ENCODE results near the gene NPEPL1. TPM values are rescaled to one million over a fixed set of nuclear protein-coding genes. Genes with fewer than 3 reads are reported as not detected.

The NPEPL1 gene
- total RNA-seq, 1 donor from 2014 or later = 68.3 TPM

DNA sequence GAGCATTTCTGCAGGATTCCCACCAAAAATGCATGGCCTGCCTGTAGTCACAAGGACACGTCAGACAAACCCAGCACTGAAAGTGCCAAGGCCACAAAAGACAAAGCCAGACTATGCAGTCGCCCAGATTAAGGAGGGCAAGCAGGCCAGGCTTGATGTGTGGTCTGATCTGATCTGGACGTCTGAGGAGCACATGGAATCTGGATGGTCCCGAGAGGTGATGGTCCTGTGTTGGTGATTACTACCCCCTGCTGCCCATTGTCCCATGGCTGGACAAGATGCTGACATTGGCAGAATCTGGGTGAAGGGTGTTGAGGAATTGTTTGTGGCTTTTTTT is 17.1 kb downstream of the NPEPL1 start:
- Histone ChIP-seq H3K9me3 (no peaks in the 10 kb centered on the region), H3K36me3 (peaks cover 14 to 30% of the 10 kb centered on the region in 2 donors), H3K4me3 (no peak overlapping the region), H3K27ac (no peak overlapping the region), H3K4me1 (no peaks in the 10 kb centered on the region), H3K27me3 (no peaks in the 10 kb centered on the region)
- no peak for TF ChIP-seq CTCF (IDR thresholded peaks at IDR 0.05)
- DNase-seq (ENCODE audit: low spot score in 2 of 2) = no peak
- intact Hi-C loops (cut with DNase I) = no loop called here

DNA sequence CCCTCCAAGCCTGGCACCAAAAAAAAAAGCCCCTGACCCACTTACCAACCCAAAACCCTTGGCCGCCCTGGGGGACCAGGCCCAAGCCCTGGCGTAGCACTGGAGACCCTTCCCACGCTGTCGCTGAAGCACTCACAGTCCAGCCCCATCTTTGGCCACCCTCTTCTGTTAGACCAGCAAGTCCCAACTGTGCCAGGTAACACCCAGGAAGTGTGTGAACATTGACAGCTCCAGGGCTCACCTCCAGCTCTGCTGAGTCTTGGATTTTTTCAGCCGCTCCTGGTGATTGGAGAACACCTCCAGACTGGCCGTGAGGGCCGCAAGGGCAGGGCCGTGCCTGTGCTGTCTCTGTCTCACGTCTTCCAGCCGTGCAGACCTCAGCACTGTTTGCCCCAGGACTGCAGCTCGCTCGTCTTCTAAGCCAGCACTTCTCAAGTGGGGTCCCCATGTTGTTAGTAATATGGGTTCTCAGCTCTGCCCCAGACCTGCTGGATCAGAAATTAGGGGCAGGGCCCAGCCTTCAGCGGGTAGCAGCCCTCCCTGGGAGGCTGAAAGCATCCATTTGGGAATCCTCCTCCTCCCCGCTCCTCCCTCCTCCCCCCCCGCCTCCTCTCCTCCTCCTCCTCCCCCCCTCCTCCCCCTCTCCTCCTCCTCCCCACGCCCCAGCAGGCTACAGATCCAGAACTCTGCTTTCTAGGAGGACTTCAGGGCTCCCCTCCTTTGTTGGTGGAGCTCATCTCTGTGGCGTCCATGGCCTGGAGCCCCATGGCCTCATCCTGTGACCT is 18.1 kb downstream of the NPEPL1 start:
- intact Hi-C loops (cut with DNase I) = no loop called here
- H3K36me3 ChIP-seq = peaks cover 10 to 29% of the 10 kb centered on the region in 2 donors
- no peak for TF ChIP-seq CTCF (IDR thresholded peaks at IDR 0.05)

GRCh38 chr20:58711266-58712051 is 18.9 kb downstream of the NPEPL1 start:
- no peaks in the 10 kb centered on the region for H3K4me1 ChIP-seq
- peaks cover 17 to 29% of the 10 kb centered on the region in 2 donors for H3K36me3 ChIP-seq
- H3K4me3 ChIP-seq = no peak overlapping the region
- intact Hi-C loops (cut with DNase I) = no loop called here
- no peak overlapping the region for H3K27ac ChIP-seq
- H3K9me3 ChIP-seq = no peaks in the 10 kb centered on the region
- DNase-seq (ENCODE audit: low spot score in 2 of 2) = peak in 1 of 2 donors; percentile 50
- TF ChIP-seq CTCF (IDR thresholded peaks at IDR 0.05) = no peak
- no peaks in the 10 kb centered on the region for H3K27me3 ChIP-seq

More for the DNA sequence above, 18.1 kb downstream of the NPEPL1 start:
- DNase-seq (ENCODE audit: low spot score in 2 of 2) = no peak
- H3K27ac ChIP-seq = no peak overlapping the region
- no peaks in the 10 kb centered on the region for H3K9me3 ChIP-seq
- no peak overlapping the region for H3K4me3 ChIP-seq
- H3K27me3 ChIP-seq = no peaks in the 10 kb centered on the region
- no peaks in the 10 kb centered on the region for H3K4me1 ChIP-seq

GRCh38 chr20:58712151-58712791 is 19.7 kb downstream of the NPEPL1 start:
- no peak overlapping the region for H3K27ac ChIP-seq
- H3K27me3 ChIP-seq = no peaks in the 10 kb centered on the region
- no peak for TF ChIP-seq CTCF (IDR thresholded peaks at IDR 0.05)
- H3K9me3 ChIP-seq = no peaks in the 10 kb centered on the region
- H3K4me3 ChIP-seq = no peak overlapping the region
- no peaks in the 10 kb centered on the region for H3K4me1 ChIP-seq
- intact Hi-C loops (cut with DNase I) = no loop called here
- DNase-seq (ENCODE audit: low spot score in 2 of 2) = no peak
- H3K36me3 ChIP-seq = peaks cover 10 to 25% of the 10 kb centered on the region in 2 donors

DNA sequence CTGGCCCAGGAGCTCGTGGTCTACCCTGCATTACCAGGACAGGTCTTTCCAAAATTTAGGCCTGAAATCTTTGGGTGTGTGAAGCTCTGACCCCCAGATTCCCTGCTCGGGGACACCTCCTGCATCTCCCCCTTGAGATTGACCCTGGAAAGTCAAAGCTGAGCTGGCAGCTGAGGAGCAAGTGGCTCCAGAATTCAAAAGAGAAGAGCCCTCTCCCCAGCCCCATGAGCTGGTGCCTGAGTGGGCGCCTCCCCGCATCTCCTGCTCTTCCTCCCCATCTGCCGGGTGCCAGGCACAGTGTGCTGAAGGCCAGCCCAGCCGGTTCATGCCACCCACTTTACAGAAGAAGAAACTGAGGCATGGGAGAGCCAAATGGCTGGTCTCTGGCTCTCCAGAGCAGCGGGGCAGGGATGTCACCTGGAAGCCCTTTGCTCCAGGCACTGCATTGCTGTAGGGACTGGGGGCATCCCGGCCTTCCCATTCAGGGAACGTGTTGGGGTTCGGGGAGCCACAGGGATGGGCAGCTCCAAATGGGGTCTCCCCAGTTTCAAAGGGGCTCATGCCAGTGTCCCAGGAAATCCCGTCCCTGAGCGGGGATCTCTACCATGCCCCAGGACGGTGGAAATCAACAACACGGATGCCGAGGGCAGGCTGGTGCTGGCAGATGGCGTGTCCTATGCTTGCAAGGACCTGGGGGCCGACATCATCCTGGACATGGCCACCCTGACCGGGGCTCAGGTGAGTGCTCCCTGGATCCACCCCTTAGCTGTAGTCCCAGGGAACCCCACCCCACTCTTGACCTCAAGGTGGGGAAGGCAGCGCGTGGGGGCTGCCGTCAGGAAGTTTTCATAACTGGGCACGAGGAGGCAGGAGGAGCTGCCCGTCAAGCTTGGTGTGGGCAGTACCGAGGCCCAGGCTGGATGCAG is 20.5 kb downstream of the NPEPL1 start:
- Histone ChIP-seq H3K27me3 (no peaks in the 10 kb centered on the region), H3K4me1 (no peaks in the 10 kb centered on the region), H3K4me3 (no peak overlapping the region), H3K9me3 (no peaks in the 10 kb centered on the region), H3K27ac (no peak overlapping the region), H3K36me3 (peaks cover 9 to 20% of the 10 kb centered on the region in 2 donors)
- peak in 1 of 2 donors; percentile 48 for DNase-seq (ENCODE audit: low spot score in 2 of 2)
- intact Hi-C loops (cut with DNase I) = no loop called here
- no peak for TF ChIP-seq CTCF (IDR thresholded peaks at IDR 0.05)
